Astrocyte of the cerebellum (primary cell): ENCODE results near the gene MGAT4A.

Source experiments
- DNase-seq: peaks from one replicate; pipeline ENCODE4 v3.0.0-alpha.2; 2011; ENCODE audit warnings: low read depth
- H3K4me3 ChIP-seq: 2 replicates; pipeline ENCODE4 v1.5.1; 2011; ENCODE audit warnings: mild to moderate bottlenecking, low read depth, low read length, moderate library complexity
- in situ Hi-C: cut with HindIII; loops from 2 replicates; pipeline ENCODE4 v1.10.0; 2017; ENCODE audit warnings: low sequenced_read_pairs
- TF ChIP-seq, protein P1 (sequence below): IDR thresholded peaks from 2 replicates; pipeline ENCODE4 v1.5.1; 2012; ENCODE audit warnings: low read length, low read depth, moderate library complexity, mild to moderate bottlenecking; ENCODE audit errors: missing control alignments

Gene MGAT4A

DNA sequence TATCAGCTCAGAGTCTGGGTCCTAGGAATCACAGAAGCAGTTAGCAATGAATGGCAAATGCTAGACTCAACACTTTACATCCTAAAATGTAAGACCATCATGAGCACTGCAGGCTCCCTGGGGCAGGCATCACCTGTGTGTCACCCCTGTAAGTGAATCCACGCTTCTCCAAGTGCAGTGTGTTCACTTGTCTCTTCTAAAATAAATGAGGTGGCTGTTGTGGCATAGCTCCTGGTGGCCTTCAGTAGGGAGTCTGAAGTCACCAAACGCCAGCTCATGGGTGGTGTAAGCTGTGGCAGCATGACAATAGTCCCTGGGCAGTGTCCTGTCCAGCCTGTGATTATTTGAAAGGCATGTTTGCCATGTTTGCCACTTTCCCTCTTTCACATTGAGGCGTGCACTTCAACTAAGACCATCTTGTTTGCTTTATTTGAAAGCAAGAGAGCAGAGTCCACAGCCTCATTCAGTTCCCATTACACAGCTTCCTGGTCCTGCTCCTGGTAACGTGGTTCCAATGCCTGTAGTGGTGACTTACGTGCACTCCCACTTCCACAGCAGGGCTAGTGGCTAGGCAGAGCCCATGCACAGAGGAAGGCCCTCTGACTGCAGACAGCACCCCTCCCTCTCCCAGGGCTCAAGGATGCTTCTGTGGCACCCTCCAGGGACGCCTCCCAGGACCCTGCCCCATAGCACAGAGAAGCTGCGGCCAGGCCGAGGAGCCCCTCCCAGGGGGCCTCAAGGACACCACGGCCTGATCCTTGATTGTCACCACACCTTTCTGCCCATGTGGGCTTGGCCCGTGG is 146.9 kb downstream of the MGAT4A start:
- in situ Hi-C loops: no loop called here
- H3K4me3 ChIP-seq: no peak overlapping the region
- TF ChIP-seq, protein P1, sequence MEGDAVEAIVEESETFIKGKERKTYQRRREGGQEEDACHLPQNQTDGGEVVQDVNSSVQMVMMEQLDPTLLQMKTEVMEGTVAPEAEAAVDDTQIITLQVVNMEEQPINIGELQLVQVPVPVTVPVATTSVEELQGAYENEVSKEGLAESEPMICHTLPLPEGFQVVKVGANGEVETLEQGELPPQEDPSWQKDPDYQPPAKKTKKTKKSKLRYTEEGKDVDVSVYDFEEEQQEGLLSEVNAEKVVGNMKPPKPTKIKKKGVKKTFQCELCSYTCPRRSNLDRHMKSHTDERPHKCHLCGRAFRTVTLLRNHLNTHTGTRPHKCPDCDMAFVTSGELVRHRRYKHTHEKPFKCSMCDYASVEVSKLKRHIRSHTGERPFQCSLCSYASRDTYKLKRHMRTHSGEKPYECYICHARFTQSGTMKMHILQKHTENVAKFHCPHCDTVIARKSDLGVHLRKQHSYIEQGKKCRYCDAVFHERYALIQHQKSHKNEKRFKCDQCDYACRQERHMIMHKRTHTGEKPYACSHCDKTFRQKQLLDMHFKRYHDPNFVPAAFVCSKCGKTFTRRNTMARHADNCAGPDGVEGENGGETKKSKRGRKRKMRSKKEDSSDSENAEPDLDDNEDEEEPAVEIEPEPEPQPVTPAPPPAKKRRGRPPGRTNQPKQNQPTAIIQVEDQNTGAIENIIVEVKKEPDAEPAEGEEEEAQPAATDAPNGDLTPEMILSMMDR: no peak
- no peak for DNase-seq

DNA sequence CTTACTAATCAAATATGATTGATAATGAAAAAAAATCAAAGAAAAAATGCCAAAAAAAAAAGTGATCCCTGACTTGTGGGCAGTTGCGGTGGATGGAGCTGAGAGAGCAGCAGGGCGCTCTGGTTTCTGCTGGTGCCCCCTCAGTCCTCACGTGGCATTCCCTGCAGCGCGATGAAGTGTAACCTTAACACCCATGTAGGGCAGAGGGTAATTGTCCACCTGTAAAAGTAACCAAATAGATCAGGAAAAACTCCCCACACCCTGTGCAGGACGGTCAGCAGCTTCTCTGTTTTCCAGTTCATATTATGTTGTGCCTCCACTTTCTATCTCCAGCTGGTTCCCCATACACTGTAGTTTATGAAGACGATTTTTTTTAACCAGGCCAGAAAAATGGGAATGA is 147.7 kb downstream of the MGAT4A start:
- in situ Hi-C loops: no loop called here
- DNase-seq: no peak
- H3K4me3 ChIP-seq: no peak overlapping the region
- TF ChIP-seq, protein P1: no peak

DNA sequence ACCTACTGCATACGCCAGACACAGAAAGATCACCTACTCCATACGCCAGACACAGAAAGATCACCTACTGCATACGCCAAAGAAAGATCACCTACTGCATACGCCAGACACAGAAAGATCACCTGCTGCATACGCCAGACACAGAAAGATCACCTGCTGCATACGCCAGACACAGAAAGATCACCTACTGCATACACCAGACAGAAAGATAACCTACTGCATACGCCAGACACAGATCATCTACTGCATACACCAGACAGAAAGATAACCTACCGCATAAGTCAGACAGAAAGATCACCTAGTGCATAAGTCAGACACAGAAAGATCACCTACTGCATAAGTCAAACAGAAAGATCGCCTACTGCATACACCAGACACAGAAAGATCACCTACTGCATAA is 148.4 kb downstream of the MGAT4A start:
- H3K4me3 ChIP-seq: no peak overlapping the region
- in situ Hi-C loops: no loop called here
- DNase-seq: no peak
- TF ChIP-seq, protein P1: no peak

DNA sequence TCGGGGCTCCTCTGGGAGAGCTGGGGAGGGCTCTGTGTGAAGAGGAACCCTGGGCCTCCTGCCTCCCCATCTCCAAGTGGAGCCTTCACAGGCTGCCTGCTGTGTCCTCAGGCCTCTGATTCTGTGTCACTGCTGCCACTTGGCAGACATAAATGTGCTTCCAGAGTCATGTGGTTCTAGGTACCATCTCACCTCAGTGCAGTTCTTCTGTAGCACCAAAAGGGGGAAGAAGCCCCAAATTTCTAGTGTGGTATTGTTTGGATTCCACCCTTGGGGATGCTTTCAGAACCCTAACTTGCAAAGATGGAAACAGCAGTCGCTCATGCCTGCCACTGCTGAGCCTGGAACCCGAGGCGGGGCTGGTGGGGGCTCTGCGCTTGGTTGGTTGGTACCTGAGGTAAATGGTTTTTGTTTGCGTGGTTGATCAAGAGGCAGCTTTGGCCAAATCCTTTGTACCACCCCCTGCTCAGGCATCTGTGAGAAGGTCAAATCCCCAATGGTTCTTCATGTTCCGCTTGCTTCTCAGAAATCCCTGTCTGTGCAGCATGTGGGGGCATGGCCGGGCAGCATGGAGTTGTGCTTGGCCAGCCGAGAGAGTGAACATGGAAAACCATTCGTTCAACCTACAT is 150.2 kb downstream of the MGAT4A start:
- in situ Hi-C loops: no loop called here
- TF ChIP-seq, protein P1: no peak

DNA sequence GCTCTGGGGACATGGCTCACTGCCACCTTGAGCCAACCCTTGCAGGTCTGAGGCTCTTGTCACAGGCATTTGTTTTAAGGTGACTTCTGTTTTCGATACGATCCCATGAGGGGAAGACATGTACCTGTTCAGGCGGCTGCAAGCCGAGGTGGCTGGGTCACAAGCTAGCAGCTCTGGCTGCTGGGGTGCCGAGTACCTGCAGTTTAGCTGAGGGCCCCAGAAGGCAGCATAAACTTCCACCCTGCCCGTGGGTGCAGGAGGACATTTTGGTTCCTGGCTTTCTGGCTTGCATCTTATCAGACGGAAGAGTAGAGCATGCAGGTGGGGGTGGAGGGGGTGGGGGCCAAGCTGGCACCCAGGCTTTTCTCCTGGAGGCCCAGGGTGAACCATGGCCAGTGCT is 151.0 kb downstream of the MGAT4A start:
- no peak for DNase-seq
- no peak overlapping the region for H3K4me3 ChIP-seq
- in situ Hi-C loops: no loop called here
- TF ChIP-seq, protein P1: no peak

More for the DNA sequence above, 150.2 kb downstream of the MGAT4A start:
- no peak for DNase-seq
- H3K4me3 ChIP-seq: no peak overlapping the region

DNA sequence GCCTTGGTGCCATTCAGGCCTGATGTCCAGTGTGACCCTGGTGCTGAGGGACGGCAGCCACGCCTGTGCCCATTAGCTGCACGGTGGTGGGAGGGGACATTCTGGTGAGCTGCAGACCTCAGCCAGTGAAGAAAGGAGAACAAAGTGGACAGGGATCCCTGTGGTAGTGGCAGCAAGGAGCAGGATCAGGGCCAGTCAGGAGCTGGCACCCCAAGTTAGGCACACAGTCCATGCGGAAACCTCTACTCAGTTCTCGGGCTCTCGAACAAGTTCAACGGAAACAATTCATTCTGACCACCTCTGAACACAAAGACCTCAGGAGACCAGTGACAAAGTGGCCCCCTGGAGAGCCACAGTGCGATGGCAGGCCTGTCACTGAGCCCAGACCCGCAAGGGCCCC is 152.7 kb downstream of the MGAT4A start:
- TF ChIP-seq, protein P1: no peak
- in situ Hi-C loops: no loop called here
- no peak for DNase-seq
- no peak overlapping the region for H3K4me3 ChIP-seq
